GM19452 (cell line): ENCODE measurements around the gene TTLL4.

Source experiments
- ATAC-seq: cut with Tn5 transposase; IDR thresholded peaks from one replicate; pipeline ENCODE4 v1.9.1; 2021; ENCODE audit not compliant: unreplicated experiment

Gene TTLL4

GRCh38 chr2:218780851-218781690 is 70.4 kb downstream of the TTLL4 start:
- ATAC-seq = no peak

- no peak for ATAC-seq
Observed at GRCh38 chr2:218781691-218782527, 71.3 kb downstream of the TTLL4 start, which contains the start of gene CYP27A1. TSS of gene CYP27A1 (plus strand) at chr2:218782147. CDS start at chr2:218782183, 36 bp downstream.

GRCh38 chr2:218782528-218782844 is 71.9 kb downstream of the TTLL4 start:
- no peak for ATAC-seq

- ATAC-seq = no peak
Observed at GRCh38 chr2:218783688-218784087, 73.1 kb downstream of the TTLL4 start.

- ATAC-seq = no peak
Observed at GRCh38 chr2:218785103-218785502, 74.5 kb downstream of the TTLL4 start.

GRCh38 chr2:218786133-218786532 is 75.5 kb downstream of the TTLL4 start:
- no peak for ATAC-seq

GRCh38 chr2:218788529-218789255 is 78.1 kb downstream of the TTLL4 start:
- ATAC-seq = no peak

GRCh38 chr2:218792433-218792832 is 81.8 kb downstream of the TTLL4 start:
- ATAC-seq = no peak

GRCh38 chr2:218796691-218797090 is 86.1 kb downstream of the TTLL4 start:
- ATAC-seq = no peak

GRCh38 chr2:218798767-218799504 is 88.3 kb downstream of the TTLL4 start:
- ATAC-seq = no peak

- ATAC-seq = no peak
Observed at GRCh38 chr2:218799990-218800389, 89.4 kb downstream of the TTLL4 start.

GRCh38 chr2:218802386-218802994 is 91.9 kb downstream of the TTLL4 start:
- ATAC-seq = no peak

GRCh38 chr2:218804817-218805216 is 94.2 kb downstream of the TTLL4 start:
- ATAC-seq = no peak
